GM12865 (cell line): Measurements from ENCODE around the gene UGT2B17.

Source experiments
- DNase-seq: peaks from one replicate; pipeline ENCODE4 v3.0.0; 2010; ENCODE audit warnings: low read depth
- H3K4me3 ChIP-seq: 2 replicates; pipeline ENCODE4 v1.5.1; 2011; ENCODE audit warnings: mild to moderate bottlenecking, low read depth, low read length, control low read depth
- CTCF ChIP-seq: IDR thresholded peaks from 2 replicates; pipeline ENCODE4 v1.5.1; 2011; ENCODE audit warnings: low read length, control low read depth, low read depth, inconsistent platforms; ENCODE audit not compliant: insufficient read depth; ENCODE audit errors: missing control alignments

The UGT2B17 gene

GRCh38 chr4:68597482-68597881, 21.4 kb upstream of the UGT2B17 start:
- DNase-seq = no peak
- TF ChIP-seq CTCF = no peak
- H3K4me3 ChIP-seq = no peak overlapping the region

GRCh38 chr4:68594678-68595077, 18.6 kb upstream of the UGT2B17 start:
- no peak overlapping the region for H3K4me3 ChIP-seq
- no peak for DNase-seq
- TF ChIP-seq CTCF = no peak

- no peak for DNase-seq
- no peak for TF ChIP-seq CTCF
- H3K4me3 ChIP-seq = no peak overlapping the region
Observed at GRCh38 chr4:68593112-68593511, 17.0 kb upstream of the UGT2B17 start.

DNA sequence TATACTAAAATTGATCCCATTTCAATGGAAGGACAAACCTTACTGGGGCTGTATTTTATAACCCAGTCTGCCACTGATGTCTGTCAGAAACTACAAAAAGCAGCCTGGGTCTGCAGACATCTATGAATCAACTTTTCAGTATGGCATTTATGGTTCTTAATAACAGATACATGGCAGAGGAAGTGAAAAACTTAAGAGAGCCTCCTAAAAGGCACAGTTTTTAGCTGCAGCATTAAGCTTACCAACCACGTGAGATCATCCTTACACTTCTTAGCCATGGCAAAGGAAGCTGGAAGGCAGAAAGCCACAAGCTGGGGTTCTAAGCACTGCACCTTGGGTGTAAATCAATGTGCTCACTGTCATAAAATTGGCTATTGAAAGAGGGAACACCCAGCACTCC, 16.6 kb upstream of the UGT2B17 start:
- no peak for TF ChIP-seq CTCF
- H3K4me3 ChIP-seq = no peak overlapping the region
- peak; percentile 20 for DNase-seq

GRCh38 chr4:68591204-68591603, 15.1 kb upstream of the UGT2B17 start:
- H3K4me3 ChIP-seq = no peak overlapping the region
- TF ChIP-seq CTCF = no peak
- no peak for DNase-seq

GRCh38 chr4:68589790-68590189, 13.7 kb upstream of the UGT2B17 start:
- DNase-seq = no peak
- no peak for TF ChIP-seq CTCF
- no peak overlapping the region for H3K4me3 ChIP-seq

DNA sequence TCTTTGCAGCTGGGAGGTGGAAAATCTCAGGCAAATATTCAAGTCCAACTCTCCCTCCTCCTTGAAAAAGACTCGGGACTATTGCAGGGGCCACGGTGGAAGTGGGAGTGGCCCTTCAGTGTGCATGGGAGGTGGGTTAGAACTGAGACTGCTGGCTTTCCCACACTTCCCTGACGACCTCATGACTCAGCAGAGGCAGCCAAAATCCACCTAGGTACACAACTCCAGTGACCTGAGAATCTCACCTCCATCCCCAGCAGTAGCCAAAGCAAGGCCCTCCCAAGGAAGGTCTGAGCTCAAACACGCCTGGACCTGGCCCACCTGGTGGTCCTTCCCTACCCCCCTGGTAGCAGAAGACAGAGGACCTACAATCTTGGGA, 6.2 kb upstream of the UGT2B17 start:
- no peak for TF ChIP-seq CTCF
- no peak for DNase-seq
- no peak overlapping the region for H3K4me3 ChIP-seq
